ENCODE results near the gene KAZN. TPM values are rescaled to one million over a fixed set of nuclear protein-coding genes. Genes with fewer than 3 reads are reported as not detected.

KAZN gene
- polyA plus RNA-seq, 1 donor from 2014 or later, result 20.6 TPM

GRCh38 chr1:15099441-15100120, 501.1 kb downstream of the KAZN start:
- H3K4me3 ChIP-seq (ENCODE audit: low read length), result peak overlapping the region; percentile 8
- H3K9ac ChIP-seq (ENCODE audit: low read length), result peak overlapping the region; percentile 25
- TF ChIP-seq MXI1 (conservative IDR thresholded peaks at IDR 0.05; ENCODE audit: poor library complexity, severe bottlenecking) (no peak), EZH2 (IDR thresholded peaks at IDR 0.05; ENCODE audit: borderline replicate concordance, insufficient read depth, low read length, poor library complexity, severe bottlenecking) (no peak), CTCF (IDR thresholded peaks at IDR 0.05; ENCODE audit: poor library complexity, severe bottlenecking) (no peak), RAD21 (conservative IDR thresholded peaks at IDR 0.05) (no peak), SMC3 (conservative IDR thresholded peaks at IDR 0.05; ENCODE audit: poor library complexity) (no peak), POLR2AphosphoS5 (IDR thresholded peaks at IDR 0.05) (no peak), TAF1 (IDR thresholded peaks at IDR 0.05; ENCODE audit: low read depth) (no peak), REST (IDR thresholded peaks at IDR 0.05; ENCODE audit: borderline replicate concordance) (no peak), EP300 (conservative IDR thresholded peaks at IDR 0.05; ENCODE audit: poor library complexity, severe bottlenecking) (no peak)
- no peaks in the 10 kb centered on the region for H3K27me3 ChIP-seq (ENCODE audit: insufficient read depth, low read depth, low read length)
- H4K20me1 ChIP-seq (ENCODE audit: insufficient read depth), result no peaks in the 10 kb centered on the region
- no peaks in the 10 kb centered on the region for H3K9me2 ChIP-seq (ENCODE audit: insufficient read depth, low read length)
- peaks cover 2% of the 10 kb centered on the region for H3K9me3 ChIP-seq (ENCODE audit: low read length)
- no peak overlapping the region for H2AFZ ChIP-seq (ENCODE audit: low read depth, low read length)
- peaks cover 5% of the 10 kb centered on the region for H3K36me3 ChIP-seq (ENCODE audit: insufficient read depth, low read length)
- no peaks in the 10 kb centered on the region for H3K79me2 ChIP-seq (replicated peaks; ENCODE audit: insufficient read depth, low read length)
- no peak overlapping the region for H3K27ac ChIP-seq (ENCODE audit: low read length)
- H3F3A ChIP-seq (ENCODE audit: insufficient read depth, low read length, poor library complexity, severe bottlenecking), result no peaks in the 10 kb centered on the region
- no peak overlapping the region for H3K4me2 ChIP-seq (ENCODE audit: low read length)

GRCh38 chr1:15100121-15100879, 501.8 kb downstream of the KAZN start:
- no peak overlapping the region for H3K27ac ChIP-seq (ENCODE audit: low read length)
- no peaks in the 10 kb centered on the region for H3K79me2 ChIP-seq (replicated peaks; ENCODE audit: insufficient read depth, low read length)
- H3K36me3 ChIP-seq (ENCODE audit: insufficient read depth, low read length), result peaks cover 5% of the 10 kb centered on the region
- TF ChIP-seq SMC3 (conservative IDR thresholded peaks at IDR 0.05; ENCODE audit: poor library complexity) (peak; percentile 98), MXI1 (conservative IDR thresholded peaks at IDR 0.05; ENCODE audit: poor library complexity, severe bottlenecking) (no peak), RAD21 (conservative IDR thresholded peaks at IDR 0.05) (peak; percentile 99), CTCF (IDR thresholded peaks at IDR 0.05; ENCODE audit: poor library complexity, severe bottlenecking) (peak; percentile 98), REST (IDR thresholded peaks at IDR 0.05; ENCODE audit: borderline replicate concordance) (no peak)
- H3K9me3 ChIP-seq (ENCODE audit: low read length), result peaks cover 2% of the 10 kb centered on the region
- no peaks in the 10 kb centered on the region for H3K9me2 ChIP-seq (ENCODE audit: insufficient read depth, low read length)
- peak overlapping the region; percentile 8 for H3K4me3 ChIP-seq (ENCODE audit: low read length)
- no peaks in the 10 kb centered on the region for H3F3A ChIP-seq (ENCODE audit: insufficient read depth, low read length, poor library complexity, severe bottlenecking)
- H4K20me1 ChIP-seq (ENCODE audit: insufficient read depth), result no peaks in the 10 kb centered on the region
- H3K27me3 ChIP-seq (ENCODE audit: insufficient read depth, low read depth, low read length), result no peaks in the 10 kb centered on the region
- H2AFZ ChIP-seq (ENCODE audit: low read depth, low read length), result no peak overlapping the region
- H3K9ac ChIP-seq (ENCODE audit: low read length), result peak overlapping the region; percentile 25
- H3K4me2 ChIP-seq (ENCODE audit: low read length), result no peak overlapping the region
